ENCODE measurements around the gene RTN4RL1.

DNA sequence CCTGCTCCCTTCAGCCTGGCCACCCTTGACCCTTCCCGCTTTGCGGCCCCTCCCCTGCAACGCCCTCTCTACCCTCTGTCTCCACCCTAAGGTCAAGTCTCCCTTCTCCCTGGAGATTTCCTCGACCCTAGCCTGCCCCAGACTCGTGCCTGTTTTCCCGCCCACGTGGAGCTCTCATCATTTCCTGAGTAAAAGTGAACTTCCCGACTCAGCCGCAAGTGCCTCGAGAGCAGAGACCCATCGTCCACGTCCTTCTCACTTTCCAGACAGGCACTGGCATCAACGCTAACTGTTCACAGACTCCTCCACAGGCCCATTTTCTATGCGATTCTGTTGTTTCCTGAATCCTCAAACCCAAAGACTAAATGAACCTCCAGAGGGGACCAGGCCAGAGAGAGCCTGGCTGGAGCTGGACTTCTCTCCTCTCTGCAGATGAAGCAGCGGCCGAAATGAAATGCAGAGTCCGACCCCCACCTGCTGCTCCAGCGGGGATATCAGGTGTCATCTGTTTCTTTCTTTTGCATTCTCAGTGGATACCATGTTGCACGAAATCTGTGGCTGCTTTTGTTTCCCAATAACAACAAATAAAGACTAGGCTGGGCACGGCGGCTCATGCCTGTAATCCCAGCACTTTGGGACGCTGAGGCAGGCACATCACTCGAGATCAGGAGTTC is 52.5 kb downstream of the RTN4RL1 start:
- TF ChIP-seq POLR2AphosphoS5 (IDR thresholded peaks at IDR 0.05): no peak
- no peak for TF ChIP-seq EP300 (IDR thresholded peaks at IDR 0.05)
